Activated T-cell treated with anti-CD3 and anti-CD28 coated beads, Interleukin-2, amount 50 U/mL, for 1 hour (primary cell): ENCODE results near the gene FASN.

ENCODE experiments used
- DNase-seq: peaks from one replicate; pipeline ENCODE4 v3.0.0-alpha.2; 2020

The FASN gene

GRCh38 chr17:82037092-82037888 is 60.7 kb downstream of the FASN start, which contains the start of gene DCXR:
Gene DCXR, minus strand, starts transcription at chr17:82037697. Its CDS starts 15 bp downstream, at chr17:82037682.
- DNase-seq: peak; percentile 93

GRCh38 chr17:82036634-82037091 is 61.4 kb downstream of the FASN start:
- no peak for DNase-seq

DNA sequence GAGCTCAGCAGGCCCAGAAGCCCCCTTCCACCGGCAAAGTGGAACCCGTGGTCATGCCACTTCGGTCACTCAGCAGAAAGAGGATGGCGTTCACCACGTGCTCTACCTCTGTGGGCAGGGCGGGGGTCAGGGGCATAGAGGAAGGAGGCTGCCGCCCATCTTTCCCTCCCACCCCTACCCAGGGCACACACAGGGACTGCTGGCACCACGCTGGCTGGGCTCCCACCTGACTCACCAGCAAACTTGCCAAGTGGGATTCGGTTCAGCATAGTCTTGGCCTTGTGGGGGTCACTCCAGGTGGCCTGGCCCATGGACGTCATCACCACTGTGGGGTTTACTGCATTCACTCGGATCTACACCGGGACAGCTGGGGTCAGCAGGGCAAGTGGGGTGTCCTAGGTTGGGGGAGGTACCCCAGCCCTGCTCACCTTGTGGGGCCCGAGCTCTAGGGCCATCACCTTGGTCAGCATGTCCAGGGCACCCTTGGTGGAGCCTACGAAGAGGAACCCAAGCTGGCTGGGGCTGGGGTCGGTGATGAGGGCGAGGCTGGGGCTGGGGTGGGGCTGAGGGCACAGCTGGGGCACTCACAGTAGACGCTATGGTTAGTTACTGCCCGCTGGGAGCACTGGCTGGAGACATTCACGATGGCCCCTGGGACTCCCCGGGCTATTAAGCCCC is 61.9 kb downstream of the FASN start:
- DNase-seq: no peak

DNA sequence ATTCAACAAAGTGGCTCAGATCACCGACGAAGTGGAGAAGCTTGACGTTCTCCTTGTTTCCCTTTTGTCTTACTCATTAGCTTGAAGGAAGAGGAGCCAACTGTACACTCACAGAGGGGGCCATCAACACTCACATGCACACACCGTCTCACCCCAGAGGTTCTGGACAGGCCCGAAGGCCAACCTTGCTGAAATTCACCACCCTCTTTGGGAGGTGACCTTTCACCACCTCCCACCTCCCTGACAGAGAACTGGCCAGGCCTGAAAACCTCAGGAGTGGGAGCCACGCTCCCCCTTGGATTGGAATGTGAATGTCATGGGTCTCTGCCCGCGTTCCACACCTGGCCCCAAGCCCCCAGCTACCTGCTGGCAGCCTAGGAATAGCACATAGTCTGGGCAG is 62.5 kb downstream of the FASN start:
- DNase-seq: no peak

DNA sequence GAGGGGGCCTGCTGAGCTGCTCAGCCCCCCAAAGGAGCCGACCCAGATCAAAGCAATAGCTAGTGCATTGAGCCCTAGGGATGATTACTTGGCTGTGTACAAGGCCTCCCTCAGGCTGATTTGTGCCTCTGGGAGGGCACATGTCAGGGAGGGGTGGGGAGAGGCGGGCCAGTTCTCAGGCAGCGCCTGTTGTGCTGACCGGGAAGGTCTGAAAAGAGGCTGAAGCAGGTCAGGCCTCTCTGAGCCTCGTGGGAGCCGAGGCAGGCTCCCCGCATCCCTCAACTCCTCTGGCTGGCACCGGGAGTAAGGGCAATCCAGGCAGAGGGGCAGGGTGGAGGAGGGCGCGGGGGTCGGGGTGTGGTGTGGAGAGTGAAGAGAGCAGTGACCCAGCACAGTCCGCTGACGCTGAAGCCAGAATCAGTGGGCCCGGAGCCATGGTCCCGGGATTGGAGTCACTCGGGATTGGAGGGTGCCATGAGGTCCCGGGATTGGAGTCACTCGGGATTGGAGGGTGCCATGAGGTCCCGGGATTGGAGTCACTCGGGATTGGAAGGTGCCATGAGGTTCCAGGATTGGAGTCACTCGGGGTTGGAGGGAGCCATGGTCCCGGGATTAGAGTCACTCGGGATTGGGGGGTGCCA is 63.5 kb downstream of the FASN start:
- DNase-seq: no peak

GRCh38 chr17:82033359-82034085 is 64.5 kb downstream of the FASN start:
- DNase-seq: no peak

DNA sequence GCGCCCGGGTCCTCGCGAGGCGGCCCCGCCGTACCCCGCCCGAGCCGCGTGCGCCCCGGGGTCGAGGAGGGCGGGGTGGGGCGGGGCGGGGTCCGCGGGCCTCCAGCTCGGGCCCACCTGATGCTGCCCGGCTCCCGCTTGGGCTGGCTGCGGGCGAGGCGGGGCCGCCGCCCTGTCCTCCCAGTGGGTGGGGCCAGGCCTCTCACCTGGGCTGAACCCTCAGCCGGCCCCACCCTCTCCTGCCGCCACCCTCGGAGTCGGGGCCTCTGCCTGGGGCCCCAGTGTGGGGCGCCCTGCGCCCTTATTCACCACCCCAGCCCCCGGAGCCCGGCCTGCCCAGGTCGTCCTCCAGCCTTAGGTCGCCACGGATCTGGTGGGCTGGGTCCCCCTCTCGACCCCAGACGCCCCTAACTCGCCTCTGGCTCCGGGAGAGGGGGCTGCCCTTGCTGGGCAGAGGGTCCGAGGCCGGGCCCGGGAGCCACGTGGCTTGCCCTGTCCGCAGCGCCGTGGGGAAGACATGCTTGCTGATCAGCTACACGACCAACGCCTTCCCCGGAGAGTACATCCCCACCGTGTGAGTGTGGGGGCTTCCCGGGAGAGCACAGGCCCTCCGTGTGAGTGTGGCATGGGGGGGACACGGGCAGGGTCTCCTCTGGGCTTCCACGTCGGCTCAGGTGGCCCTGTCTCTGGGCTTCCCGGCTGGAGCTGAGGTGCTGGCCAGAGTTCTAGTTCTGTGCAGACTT is 66.0 kb downstream of the FASN start:
- peak; percentile 58 for DNase-seq

- DNase-seq: peak; percentile 38
Observed at GRCh38 chr17:82031303-82031884, 66.6 kb downstream of the FASN start, which contains the start of gene RAC3. Gene RAC3, plus strand, starts transcription at chr17:82031678. Its CDS starts 84 bp downstream, at chr17:82031762.

DNA sequence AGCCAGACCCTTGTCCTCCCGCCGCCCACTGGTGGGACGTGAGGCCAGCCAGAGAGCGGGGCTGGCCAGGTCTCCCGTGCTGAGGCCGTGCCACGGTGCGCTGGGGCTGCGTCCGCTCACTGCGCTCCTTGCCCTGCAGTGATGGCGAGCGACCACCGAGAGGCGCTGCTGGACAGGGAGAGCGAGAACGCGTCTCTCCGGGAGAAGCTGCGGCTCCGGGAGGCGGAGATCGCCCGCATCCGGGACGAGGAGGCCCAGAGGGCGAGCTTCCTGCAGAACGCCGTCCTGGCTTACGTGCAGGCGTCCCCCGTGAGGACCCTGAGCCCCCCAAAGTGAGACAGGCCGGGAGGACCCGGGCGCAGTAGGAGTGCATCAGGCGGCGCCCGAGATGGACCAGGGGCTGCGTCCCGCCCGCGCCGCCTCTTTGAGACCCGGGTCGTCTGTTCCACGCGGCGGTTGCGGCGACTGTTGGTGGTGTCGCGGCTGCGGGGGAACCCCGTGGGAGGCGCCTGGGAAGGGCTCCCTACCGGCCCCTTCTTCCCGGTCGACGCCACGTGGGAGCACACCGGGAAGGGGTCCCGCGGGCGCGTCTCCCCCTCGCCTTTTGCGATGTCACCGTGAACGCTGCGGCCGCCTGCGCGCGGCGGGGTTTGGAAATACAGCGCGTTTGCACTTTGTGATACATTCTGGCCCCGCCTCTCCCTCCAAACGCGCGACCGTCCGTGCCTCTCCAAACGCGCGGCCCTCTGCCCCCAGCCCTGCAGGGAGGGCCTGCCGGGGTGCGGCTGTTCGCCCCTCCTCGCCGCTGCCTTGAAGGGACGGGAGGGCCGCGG is 67.3 kb downstream of the FASN start:
- DNase-seq: peak; percentile 85

GRCh38 chr17:82029990-82030469 is 68.0 kb downstream of the FASN start:
- DNase-seq: no peak

DNA sequence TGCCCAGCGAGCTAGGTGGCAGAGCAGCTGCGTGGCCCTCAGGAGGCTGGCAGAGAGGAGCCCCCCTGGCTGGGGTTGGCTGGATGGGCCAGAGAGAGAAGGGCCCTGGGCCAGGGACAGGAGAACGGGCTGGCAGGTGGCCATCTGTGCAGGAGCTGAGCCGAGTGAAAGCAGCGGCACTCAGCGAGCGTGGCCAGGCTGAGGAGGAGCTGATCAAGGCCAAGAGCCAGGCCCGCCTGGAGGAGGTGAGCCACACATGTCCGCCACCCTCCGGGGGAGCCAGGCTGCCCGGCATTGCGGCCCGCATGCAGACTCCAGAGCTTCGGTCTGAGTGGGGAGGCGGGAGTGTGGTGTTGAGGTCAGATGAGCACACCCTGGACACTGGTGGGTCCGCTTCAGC is 68.6 kb downstream of the FASN start:
- DNase-seq: no peak

GRCh38 chr17:82028966-82029365 is 69.1 kb downstream of the FASN start:
- DNase-seq: no peak
